ENCODE measurements around the gene SALL1. TPM values are rescaled to one million over a fixed set of nuclear protein-coding genes. Genes with fewer than 3 reads are reported as not detected.

SALL1 gene
- total and polyA plus RNA-seq, 9 of the 15 experiments (the other 6 are each of a cell fraction or from before 2014, with no cell fraction given): not detected

DNA sequence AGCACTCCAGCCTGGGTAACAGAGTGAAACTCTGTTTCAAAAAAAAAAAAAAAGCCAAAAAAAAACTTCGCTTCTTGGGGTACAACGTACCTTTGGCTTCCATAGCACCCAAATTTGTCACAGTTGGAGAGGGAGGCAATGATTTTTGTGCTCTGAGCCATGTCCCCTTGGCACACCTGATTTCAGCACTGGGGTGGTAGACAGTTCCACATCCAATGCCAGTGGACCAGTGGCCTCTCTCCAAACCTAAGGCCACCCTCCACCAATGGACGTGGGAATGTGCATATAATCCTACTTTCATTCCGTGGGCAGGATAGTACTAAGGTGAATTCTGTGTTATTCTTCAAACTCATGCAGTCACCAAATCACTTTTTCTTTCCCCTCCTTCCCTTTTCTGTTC is 47.5 kb downstream of the SALL1 start (continued):
- TF ChIP-seq, protein P1, sequence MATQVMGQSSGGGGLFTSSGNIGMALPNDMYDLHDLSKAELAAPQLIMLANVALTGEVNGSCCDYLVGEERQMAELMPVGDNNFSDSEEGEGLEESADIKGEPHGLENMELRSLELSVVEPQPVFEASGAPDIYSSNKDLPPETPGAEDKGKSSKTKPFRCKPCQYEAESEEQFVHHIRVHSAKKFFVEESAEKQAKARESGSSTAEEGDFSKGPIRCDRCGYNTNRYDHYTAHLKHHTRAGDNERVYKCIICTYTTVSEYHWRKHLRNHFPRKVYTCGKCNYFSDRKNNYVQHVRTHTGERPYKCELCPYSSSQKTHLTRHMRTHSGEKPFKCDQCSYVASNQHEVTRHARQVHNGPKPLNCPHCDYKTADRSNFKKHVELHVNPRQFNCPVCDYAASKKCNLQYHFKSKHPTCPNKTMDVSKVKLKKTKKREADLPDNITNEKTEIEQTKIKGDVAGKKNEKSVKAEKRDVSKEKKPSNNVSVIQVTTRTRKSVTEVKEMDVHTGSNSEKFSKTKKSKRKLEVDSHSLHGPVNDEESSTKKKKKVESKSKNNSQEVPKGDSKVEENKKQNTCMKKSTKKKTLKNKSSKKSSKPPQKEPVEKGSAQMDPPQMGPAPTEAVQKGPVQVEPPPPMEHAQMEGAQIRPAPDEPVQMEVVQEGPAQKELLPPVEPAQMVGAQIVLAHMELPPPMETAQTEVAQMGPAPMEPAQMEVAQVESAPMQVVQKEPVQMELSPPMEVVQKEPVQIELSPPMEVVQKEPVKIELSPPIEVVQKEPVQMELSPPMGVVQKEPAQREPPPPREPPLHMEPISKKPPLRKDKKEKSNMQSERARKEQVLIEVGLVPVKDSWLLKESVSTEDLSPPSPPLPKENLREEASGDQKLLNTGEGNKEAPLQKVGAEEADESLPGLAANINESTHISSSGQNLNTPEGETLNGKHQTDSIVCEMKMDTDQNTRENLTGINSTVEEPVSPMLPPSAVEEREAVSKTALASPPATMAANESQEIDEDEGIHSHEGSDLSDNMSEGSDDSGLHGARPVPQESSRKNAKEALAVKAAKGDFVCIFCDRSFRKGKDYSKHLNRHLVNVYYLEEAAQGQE (IDR thresholded peaks at IDR 0.05; ENCODE audit: borderline replicate concordance): peak; percentile 33; the same call in 1 of the 2 replicates
- TF ChIP-seq, protein P1 (CRISPR knock-in tag; IDR thresholded peaks at IDR 0.05; ENCODE audit: low read depth): no peak
- no peak for TF ChIP-seq ARNT (IDR thresholded peaks at IDR 0.05)
- TF ChIP-seq, protein P2, sequence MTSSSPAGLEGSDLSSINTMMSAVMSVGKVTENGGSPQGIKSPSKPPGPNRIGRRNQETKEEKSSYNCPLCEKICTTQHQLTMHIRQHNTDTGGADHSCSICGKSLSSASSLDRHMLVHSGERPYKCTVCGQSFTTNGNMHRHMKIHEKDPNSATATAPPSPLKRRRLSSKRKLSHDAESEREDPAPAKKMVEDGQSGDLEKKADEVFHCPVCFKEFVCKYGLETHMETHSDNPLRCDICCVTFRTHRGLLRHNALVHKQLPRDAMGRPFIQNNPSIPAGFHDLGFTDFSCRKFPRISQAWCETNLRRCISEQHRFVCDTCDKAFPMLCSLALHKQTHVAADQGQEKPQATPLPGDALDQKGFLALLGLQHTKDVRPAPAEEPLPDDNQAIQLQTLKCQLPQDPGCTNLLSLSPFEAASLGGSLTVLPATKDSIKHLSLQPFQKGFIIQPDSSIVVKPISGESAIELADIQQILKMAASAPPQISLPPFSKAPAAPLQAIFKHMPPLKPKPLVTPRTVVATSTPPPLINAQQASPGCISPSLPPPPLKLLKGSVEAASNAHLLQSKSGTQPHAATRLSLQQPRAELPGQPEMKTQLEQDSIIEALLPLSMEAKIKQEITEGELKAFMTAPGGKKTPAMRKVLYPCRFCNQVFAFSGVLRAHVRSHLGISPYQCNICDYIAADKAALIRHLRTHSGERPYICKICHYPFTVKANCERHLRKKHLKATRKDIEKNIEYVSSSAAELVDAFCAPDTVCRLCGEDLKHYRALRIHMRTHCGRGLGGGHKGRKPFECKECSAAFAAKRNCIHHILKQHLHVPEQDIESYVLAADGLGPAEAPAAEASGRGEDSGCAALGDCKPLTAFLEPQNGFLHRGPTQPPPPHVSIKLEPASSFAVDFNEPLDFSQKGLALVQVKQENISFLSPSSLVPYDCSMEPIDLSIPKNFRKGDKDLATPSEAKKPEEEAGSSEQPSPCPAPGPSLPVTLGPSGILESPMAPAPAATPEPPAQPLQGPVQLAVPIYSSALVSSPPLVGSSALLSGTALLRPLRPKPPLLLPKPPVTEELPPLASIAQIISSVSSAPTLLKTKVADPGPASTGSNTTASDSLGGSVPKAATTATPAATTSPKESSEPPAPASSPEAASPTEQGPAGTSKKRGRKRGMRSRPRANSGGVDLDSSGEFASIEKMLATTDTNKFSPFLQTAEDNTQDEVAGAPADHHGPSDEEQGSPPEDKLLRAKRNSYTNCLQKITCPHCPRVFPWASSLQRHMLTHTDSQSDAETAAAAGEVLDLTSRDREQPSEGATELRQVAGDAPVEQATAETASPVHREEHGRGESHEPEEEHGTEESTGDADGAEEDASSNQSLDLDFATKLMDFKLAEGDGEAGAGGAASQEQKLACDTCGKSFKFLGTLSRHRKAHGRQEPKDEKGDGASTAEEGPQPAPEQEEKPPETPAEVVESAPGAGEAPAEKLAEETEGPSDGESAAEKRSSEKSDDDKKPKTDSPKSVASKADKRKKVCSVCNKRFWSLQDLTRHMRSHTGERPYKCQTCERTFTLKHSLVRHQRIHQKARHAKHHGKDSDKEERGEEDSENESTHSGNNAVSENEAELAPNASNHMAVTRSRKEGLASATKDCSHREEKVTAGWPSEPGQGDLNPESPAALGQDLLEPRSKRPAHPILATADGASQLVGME (CRISPR knock-in tag; IDR thresholded peaks at IDR 0.05): no peak

Measured in K562 (cell line).